HG02642 (cell line): ENCODE measurements around the gene PACS2.
"Not testable (repeated sequence)": the region's sequence is repeated elsewhere in the genome, so short reads cannot be mapped to it uniquely, and the experiment has no call there.

Experiments used
- ATAC-seq: cut with Tn5 transposase; IDR thresholded peaks from one replicate; pipeline ENCODE4 v1.9.1; 2021; ENCODE audit warnings: mild to moderate bottlenecking; ENCODE audit not compliant: unreplicated experiment, poor library complexity

Gene PACS2

GRCh38 chr14:105314287-105315200, at the start of gene PACS2:
Gene PACS2, plus strand, starts transcription at chr14:105314748. Its CDS starts 171 bp downstream, at chr14:105314919.
- peak; percentile 82 for ATAC-seq

DNA sequence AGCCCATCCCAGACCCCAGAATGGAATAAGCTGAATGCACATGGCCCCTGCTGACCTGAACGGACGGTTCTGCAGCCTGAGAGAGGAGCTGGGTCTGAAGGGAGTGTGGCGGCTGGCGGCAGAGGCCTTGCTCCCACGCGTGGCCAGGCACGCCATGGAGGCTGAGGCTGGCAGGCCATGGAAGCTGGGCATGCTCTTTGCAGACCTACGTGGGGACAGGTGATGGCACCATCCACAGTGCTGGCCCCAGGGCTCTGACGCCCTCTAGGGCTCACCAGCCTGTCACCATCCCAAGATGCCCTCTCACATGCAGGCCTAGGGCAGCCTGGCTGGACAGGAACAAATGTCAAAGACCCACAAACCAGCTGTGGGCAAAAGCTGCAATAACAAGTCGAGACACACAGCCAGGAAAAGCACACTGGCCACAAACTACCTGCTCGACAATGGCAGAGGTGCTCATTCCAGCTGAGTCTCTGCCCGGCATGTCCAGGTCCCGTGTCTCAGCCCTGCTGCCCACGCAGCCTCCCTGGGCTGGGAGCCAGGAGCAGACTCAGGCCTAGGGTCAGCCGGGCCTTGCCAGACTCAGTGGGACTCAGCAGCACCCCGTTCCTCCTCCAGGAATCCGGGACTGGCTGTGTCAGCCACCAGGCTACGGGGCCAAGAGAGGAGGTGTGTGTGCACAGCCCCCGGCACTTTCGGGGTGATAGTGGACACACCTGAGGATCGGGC, 46.6 kb upstream of the PACS2 start:
- ATAC-seq: no peak

- ATAC-seq: no peak
These were observed 45.7 kb upstream of the PACS2 start for GRCh38 chr14:105268736-105269354.

DNA sequence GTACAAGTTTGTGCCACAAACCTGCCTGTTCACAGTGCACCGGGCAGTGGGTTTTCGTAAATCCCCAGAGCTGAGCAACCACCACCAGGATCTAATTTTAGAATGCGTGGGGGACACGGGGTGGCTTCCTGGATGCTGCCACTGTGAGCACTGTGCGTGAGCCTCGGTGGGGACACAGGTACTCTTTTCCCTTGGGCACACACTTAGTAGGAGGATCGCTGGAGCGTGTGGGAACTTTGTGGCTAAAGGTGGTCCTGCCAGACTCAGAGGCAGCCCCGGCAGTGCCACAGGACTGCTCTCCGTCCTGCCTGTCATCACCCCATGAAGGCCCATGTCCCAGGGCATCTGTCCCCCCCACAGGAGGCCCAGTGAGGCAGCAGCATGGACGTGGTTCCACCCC, 45.1 kb upstream of the PACS2 start:
- ATAC-seq: no peak

- ATAC-seq: no peak
These were observed 43.2 kb upstream of the PACS2 start for GRCh38 chr14:105271224-105271890.

DNA sequence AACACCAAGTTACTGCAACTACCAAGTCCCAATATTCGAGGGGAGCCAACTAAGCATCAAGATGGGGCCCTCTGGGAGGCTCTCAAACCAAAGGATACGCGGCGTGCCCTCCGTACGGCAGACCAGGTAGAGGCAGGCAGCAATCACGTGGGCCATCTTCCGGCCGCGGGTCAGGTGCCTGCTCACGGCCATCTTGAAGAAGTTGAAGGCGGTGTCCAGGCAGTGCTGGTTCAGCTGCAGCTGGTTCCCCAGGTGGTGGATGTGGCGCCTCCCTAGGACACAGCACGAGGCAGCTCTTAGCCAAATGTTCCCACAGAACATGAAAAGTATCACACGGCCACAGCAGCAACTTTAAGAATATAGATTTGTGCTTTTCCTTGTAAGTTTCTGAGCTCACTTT, 41.9 kb upstream of the PACS2 start:
- no peak for ATAC-seq

- ATAC-seq: no peak
These were observed 41.5 kb upstream of the PACS2 start for GRCh38 chr14:105273062-105273461.

GRCh38 chr14:105274637-105275036, 39.9 kb upstream of the PACS2 start:
- no peak for ATAC-seq

DNA sequence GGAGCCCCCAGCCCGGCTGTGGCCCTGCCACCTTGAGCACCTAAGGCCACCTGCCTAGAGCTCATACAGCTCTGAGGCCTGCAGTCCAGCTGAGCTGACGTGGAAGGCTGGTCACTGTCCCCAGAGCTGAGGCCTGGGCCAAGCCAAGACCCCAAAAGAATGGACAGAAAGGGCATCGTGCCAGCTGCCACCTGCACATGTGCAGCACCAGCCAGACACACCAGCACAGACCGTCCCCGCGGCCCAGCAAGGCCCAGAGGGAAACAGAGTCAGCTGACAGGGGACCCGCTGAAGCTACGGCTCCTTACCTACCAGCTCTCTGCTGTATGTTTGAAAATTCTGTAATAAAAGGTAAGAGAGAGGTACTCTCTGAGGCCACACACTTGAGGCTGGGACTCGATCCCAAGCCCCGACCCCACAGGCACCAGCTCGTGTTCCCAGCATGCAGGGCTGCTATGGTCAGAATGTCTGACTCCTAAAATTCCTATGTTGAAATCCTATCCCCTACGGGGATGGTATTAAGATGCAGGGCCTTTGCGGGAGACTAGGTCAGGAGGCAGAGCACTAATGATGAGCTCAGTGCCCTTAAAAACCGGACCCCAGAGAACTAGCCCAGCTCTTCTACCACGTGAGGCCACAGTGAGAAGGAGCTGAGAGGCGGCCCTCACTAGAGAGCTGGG, 39.1 kb upstream of the PACS2 start:
- no peak for ATAC-seq

DNA sequence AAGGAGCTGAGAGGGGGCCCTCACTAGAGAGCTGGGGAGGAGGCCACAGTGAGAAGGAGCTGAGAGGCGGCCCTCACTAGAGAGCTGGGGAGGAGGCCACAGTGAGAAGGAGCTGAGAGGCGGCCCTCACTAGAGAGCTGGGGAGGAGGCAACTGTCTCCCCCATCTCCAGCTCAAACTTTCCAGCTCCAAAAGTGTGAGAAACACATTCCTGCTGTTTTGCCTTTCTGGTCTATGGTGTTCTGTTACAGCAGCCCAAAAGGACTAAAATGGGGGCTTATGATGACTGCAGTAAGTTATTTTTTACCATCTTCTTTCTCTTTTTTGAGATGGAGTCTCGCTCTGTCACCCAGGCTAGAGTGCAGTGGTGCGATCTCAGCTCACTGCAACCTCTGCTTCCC, 37.1 kb upstream of the PACS2 start:
- not testable (repeated sequence) for ATAC-seq

- ATAC-seq: no peak
These were observed 34.7 kb upstream of the PACS2 start for GRCh38 chr14:105279642-105280361.

GRCh38 chr14:105280525-105280924, 34.0 kb upstream of the PACS2 start:
- ATAC-seq: no peak

GRCh38 chr14:105281371-105282097, 33.0 kb upstream of the PACS2 start:
- ATAC-seq: no peak

DNA sequence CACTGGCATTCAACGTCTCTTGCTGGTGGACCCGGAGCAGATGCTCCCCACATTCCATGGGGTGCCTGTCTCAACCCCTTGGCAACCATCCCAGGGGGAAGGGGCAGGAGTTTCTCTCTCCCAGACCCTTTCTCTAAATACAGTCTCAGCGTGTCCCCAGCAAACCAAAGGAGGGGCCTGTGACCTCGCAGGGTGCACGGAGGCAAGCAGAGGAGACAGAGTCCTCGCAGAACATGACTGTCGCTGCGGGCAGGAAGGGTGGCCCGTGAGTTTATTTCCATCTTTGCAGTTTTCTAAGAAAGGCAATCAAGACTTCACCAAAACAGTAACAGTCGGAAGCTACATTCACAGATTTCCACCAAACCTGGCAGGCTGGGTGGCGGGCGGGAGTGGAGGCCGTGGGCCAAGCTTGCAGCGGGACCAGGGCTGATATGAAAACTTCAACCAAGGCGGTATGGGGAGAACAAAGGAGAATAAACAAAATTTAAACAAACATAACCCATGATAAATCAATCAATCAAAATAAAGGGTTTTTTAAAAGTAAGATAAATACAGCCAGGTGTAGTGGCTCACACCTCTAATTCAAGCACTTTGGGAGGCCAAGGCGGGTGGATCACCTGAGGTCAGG, 32.3 kb upstream of the PACS2 start:
- no peak for ATAC-seq

- no peak for ATAC-seq
These were observed 31.5 kb upstream of the PACS2 start for GRCh38 chr14:105283028-105283427.

DNA sequence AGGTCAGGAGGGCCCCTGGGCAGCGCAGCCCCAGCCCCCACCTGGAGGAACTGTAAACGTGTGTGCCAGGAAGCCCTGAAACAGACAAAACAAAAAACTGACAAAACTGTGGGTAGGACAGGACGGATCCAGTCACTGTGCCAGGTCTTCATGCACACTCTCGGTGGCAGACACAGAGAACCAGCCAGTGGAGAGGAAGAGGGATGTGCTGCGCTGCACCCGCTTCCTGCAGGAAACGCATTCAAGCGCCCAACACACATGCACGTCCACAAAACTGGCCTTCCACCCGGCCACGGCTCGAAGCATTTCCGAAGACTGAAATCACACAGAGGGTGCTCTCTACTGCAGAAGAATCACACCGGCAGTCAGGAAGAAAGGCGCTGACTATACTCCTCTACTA, 30.6 kb upstream of the PACS2 start:
- ATAC-seq: no peak

DNA sequence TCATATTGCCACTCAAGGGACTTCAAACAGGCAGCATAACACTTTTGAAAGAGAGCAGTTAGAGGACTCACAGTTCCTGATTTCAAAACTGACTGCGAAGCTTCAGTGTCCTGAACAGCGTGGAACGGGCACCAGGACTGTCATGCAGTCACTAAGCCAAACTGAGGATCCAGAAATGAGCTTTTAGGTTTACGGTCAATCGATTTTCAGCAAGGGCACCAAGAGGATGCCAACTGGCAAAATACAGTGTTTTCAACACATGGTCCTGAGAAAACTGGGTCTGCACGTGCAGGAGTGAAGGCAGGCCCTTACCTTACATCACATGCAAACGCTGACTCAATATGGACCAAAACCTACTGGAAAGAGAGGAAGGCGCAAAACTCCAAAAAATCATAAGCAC, 29.4 kb upstream of the PACS2 start:
- no peak for ATAC-seq

DNA sequence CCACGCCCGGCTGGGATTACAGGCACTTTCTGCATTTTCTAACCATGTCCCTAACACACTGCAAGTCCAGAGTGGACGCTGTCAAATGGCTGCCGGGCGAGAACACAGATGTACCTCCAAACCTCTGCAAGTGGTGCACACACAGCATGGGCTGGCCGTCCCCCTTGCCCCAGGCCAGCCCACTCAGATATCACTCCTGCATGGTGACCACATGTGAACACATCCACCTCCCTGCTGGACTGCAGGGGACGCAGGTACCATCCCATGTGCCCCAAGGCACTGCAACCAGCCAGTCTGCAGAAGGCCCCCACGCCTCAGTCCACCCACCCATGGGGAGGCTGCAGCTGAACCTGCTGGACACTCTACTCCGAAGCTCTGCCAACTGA, 27.8 kb upstream of the PACS2 start:
- ATAC-seq: no peak
